HUES48 (cell line): Measurements from ENCODE around the gene SVIL.
"Not testable (repeated sequence)": the region's sequence is repeated elsewhere in the genome, so short reads cannot be mapped to it uniquely, and the experiment has no call there.

ENCODE experiments used
- H3K27ac ChIP-seq: one replicate; pipeline ENCODE4 v1.7.0; 2013; ENCODE audit warnings: low read depth, low read length, inconsistent platforms
- H3K27me3 ChIP-seq: 2 replicates; pipeline ENCODE4 v1.6.1; 2013; ENCODE audit warnings: mild to moderate bottlenecking, low read length; ENCODE audit not compliant: control insufficient read depth, insufficient read depth
- H3K36me3 ChIP-seq: 2 replicates; pipeline ENCODE4 v1.6.1; 2013; ENCODE audit warnings: low read length; ENCODE audit not compliant: control insufficient read depth, insufficient read depth
- H3K4me1 ChIP-seq: 2 replicates; pipeline ENCODE4 v1.6.1; 2013; ENCODE audit warnings: mild to moderate bottlenecking, low read length; ENCODE audit not compliant: control insufficient read depth, insufficient read depth
- H3K4me3 ChIP-seq: 2 replicates; pipeline ENCODE4 v1.5.1; 2013; ENCODE audit warnings: mild to moderate bottlenecking, low read depth, low read length
- H3K9ac ChIP-seq: 2 replicates; pipeline ENCODE4 v1.6.1; 2013; ENCODE audit warnings: mild to moderate bottlenecking, low read depth, low read length, moderate library complexity
- H3K9me3 ChIP-seq: 2 replicates; pipeline ENCODE4 v1.6.1; 2013; ENCODE audit warnings: low read length; ENCODE audit not compliant: control insufficient read depth, insufficient read depth

SVIL gene

GRCh38 chr10:29469481-29470354 is 165.1 kb downstream of the SVIL start:
- H3K4me3 ChIP-seq: no peak overlapping the region
- H3K4me1 ChIP-seq: peaks cover 10% of the 10 kb centered on the region; the same call in 1 of the 2 replicates
- no peaks in the 10 kb centered on the region for H3K9me3 ChIP-seq
- no peak overlapping the region for H3K27ac ChIP-seq
- H3K9ac ChIP-seq: no peak overlapping the region
- no peaks in the 10 kb centered on the region for H3K27me3 ChIP-seq
- peaks cover 7% of the 10 kb centered on the region; the same call in 1 of the 2 replicates for H3K36me3 ChIP-seq

GRCh38 chr10:29465384-29465783 is 169.4 kb downstream of the SVIL start:
- Histone ChIP-seq H3K9ac (no peak overlapping the region), H3K9me3 (no peaks in the 10 kb centered on the region), H3K27ac (no peak overlapping the region), H3K4me3 (no peak overlapping the region), H3K36me3 (peaks cover 7% of the 10 kb centered on the region; the same call in 1 of the 2 replicates), H3K27me3 (no peaks in the 10 kb centered on the region), H3K4me1 (0 out of 2 replicates have a peak, but pooled peaks cover under 1% of the 10 kb centered on the region)

GRCh38 chr10:29464671-29465171 is 170.1 kb downstream of the SVIL start:
- H3K9me3 ChIP-seq, H3K4me1 ChIP-seq, H3K27ac ChIP-seq, H3K27me3 ChIP-seq, H3K4me3 ChIP-seq, H3K9ac ChIP-seq, H3K36me3 ChIP-seq: not testable (repeated sequence)

DNA sequence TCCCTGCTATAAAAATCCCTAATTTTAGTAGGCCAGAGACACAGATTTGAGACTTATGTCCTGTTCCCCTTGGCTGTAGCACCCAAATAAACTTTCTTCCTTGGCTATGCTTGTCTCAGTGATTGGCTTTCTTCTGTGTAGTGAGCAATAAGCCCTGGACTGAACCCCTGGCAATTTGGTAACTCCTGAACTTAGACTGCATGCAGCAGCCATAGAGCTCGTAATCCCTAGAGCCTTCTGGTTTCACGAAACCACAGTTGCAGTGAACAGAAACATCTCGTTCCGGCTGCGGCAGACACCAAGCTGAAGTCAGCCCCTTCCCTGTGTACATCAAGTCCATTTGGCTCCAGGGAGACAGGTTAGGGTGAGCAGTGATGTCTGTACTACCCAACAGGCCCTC is 173.7 kb downstream of the SVIL start:
- no peak overlapping the region for H3K4me3 ChIP-seq
- no peak overlapping the region for H3K9ac ChIP-seq
- no peaks in the 10 kb centered on the region for H3K27me3 ChIP-seq
- H3K4me1 ChIP-seq: no peaks in the 10 kb centered on the region
- H3K27ac ChIP-seq: no peak overlapping the region
- no peaks in the 10 kb centered on the region for H3K9me3 ChIP-seq
- peaks cover 10% of the 10 kb centered on the region for H3K36me3 ChIP-seq

- H3K27me3 ChIP-seq, H3K27ac ChIP-seq, H3K4me3 ChIP-seq, H3K9me3 ChIP-seq, H3K4me1 ChIP-seq, H3K9ac ChIP-seq: not testable (repeated sequence)
- peaks cover 10% of the 10 kb centered on the region for H3K36me3 ChIP-seq
These were observed 176.6 kb downstream of the SVIL start for GRCh38 chr10:29458190-29458589.

- Histone ChIP-seq H3K4me1 (no peaks in the 10 kb centered on the region), H3K27me3 (no peaks in the 10 kb centered on the region), H3K9me3 (no peaks in the 10 kb centered on the region), H3K4me3 (no peak overlapping the region), H3K9ac (no peak overlapping the region), H3K36me3 (peaks cover 3% of the 10 kb centered on the region; the same call in 1 of the 2 replicates), H3K27ac (no peak overlapping the region)
These were observed 179.7 kb downstream of the SVIL start for GRCh38 chr10:29455095-29455494.

GRCh38 chr10:29454250-29454649 is 180.5 kb downstream of the SVIL start:
- H3K36me3 ChIP-seq: peaks cover 3% of the 10 kb centered on the region; the same call in 1 of the 2 replicates
- H3K27me3 ChIP-seq: no peaks in the 10 kb centered on the region
- H3K9ac ChIP-seq: no peak overlapping the region
- no peak overlapping the region for H3K4me3 ChIP-seq
- no peaks in the 10 kb centered on the region for H3K9me3 ChIP-seq
- no peaks in the 10 kb centered on the region for H3K4me1 ChIP-seq
- H3K27ac ChIP-seq: no peak overlapping the region

DNA sequence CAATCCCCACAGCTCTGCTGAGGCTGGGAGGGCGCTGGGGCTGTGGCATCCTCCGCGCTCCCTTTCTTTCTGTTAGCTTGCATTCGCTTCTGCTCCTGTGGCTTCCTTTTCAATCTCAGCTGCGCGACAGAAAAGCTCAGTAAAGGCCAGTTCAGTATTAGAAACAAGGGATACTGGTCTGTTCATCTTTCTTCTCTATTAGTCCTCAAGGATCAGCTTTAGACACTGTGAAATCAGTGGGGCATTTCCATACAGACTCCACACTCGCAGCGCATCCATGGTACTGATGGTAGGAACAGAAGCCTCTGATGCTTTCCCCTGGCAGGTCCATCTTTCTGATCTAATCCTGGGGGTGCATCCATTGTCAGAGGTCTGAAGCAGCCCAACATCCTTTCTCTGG is 182.2 kb downstream of the SVIL start:
- H3K9ac ChIP-seq: no peak overlapping the region
- no peaks in the 10 kb centered on the region for H3K9me3 ChIP-seq
- 0 out of 2 replicates have a peak, but pooled peaks cover 2% of the 10 kb centered on the region for H3K4me1 ChIP-seq
- H3K27ac ChIP-seq: no peak overlapping the region
- peaks cover 2% of the 10 kb centered on the region; the same call in 1 of the 2 replicates for H3K36me3 ChIP-seq
- no peaks in the 10 kb centered on the region for H3K27me3 ChIP-seq
- no peak overlapping the region for H3K4me3 ChIP-seq

GRCh38 chr10:29451946-29452345 is 182.8 kb downstream of the SVIL start:
- Histone ChIP-seq H3K36me3 (no peaks in the 10 kb centered on the region), H3K9ac (no peak overlapping the region), H3K27me3 (no peaks in the 10 kb centered on the region), H3K27ac (no peak overlapping the region), H3K9me3 (no peaks in the 10 kb centered on the region), H3K4me3 (no peak overlapping the region), H3K4me1 (0 out of 2 replicates have a peak, but pooled peaks cover 2% of the 10 kb centered on the region)

DNA sequence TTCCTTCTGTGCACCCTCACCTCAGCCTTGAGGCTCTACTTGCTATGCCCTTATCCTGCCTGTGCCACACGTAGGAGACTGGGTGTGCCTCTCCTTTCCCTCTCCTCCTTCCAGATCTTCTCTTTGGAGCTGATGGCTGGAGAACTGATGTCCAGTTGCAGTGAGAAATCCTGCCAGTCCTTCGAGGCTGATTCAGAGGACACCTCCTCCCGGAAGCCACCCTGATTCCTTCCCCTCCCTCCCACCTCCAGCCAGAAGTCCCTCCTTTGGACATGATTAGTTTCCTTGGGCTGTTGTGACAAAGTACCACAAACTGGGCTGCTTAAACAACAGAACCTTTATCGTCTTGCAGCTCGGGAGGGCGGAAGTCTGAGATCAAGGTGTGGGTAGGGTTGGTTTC is 184.4 kb downstream of the SVIL start:
- H3K27me3 ChIP-seq: no peaks in the 10 kb centered on the region
- H3K36me3 ChIP-seq: no peaks in the 10 kb centered on the region

More for the DNA sequence above, 184.4 kb downstream of the SVIL start:
- no peak overlapping the region for H3K9ac ChIP-seq
- H3K27ac ChIP-seq: no peak overlapping the region
- 0 out of 2 replicates have a peak, but pooled peaks cover 2% of the 10 kb centered on the region for H3K4me1 ChIP-seq
- H3K9me3 ChIP-seq: no peaks in the 10 kb centered on the region
- no peak overlapping the region for H3K4me3 ChIP-seq
